ENCODE measurements around the gene RTL10.

GRCh38 chr22:19807161-19807913 is 47.3 kb downstream of the RTL10 start:
- no peak for TF ChIP-seq CTCF (IDR thresholded peaks at IDR 0.05)
- no peak for TF ChIP-seq POLR2A (IDR thresholded peaks at IDR 0.05)
